ENCODE measurements around the gene LIME1.

The LIME1 gene

GRCh38 chr20:63739130-63740069 lies 2.9 kb downstream of the LIME1 start, which contains the start of gene SLC2A4RG:
Gene SLC2A4RG, plus strand, starts transcription at chr20:63739776. Its CDS starts 137 bp downstream, at chr20:63739913.
- peak; percentile 46 for DNase-seq

GRCh38 chr20:63740070-63740626 lies 3.7 kb downstream of the LIME1 start:
- no peak for DNase-seq

GRCh38 chr20:63740627-63741353 lies 4.3 kb downstream of the LIME1 start:
- DNase-seq, result peak; percentile 35

- DNase-seq, result no peak
These were observed 4.9 kb downstream of the LIME1 start for GRCh38 chr20:63741354-63741675.

- DNase-seq, result no peak
These were observed 5.4 kb downstream of the LIME1 start for GRCh38 chr20:63741676-63742380.

- DNase-seq, result no peak
These were observed 6.0 kb downstream of the LIME1 start for GRCh38 chr20:63742381-63743024.

GRCh38 chr20:63743210-63743970 lies 6.9 kb downstream of the LIME1 start:
- no peak for DNase-seq

GRCh38 chr20:63744158-63744557 lies 7.7 kb downstream of the LIME1 start:
- DNase-seq, result no peak

- no peak for DNase-seq
These were observed 8.3 kb downstream of the LIME1 start for GRCh38 chr20:63744574-63745423.

- no peak for DNase-seq
These were observed 9.0 kb downstream of the LIME1 start for GRCh38 chr20:63745424-63745805.

GRCh38 chr20:63745961-63746731 lies 9.7 kb downstream of the LIME1 start:
- DNase-seq, result no peak

GRCh38 chr20:63746751-63747315 lies 10.4 kb downstream of the LIME1 start:
- DNase-seq, result no peak

GRCh38 chr20:63747622-63748069 lies 11.2 kb downstream of the LIME1 start:
- no peak for DNase-seq

- no peak for DNase-seq
These were observed 11.8 kb downstream of the LIME1 start for GRCh38 chr20:63748070-63748933.

- DNase-seq, result no peak
These were observed 12.4 kb downstream of the LIME1 start for GRCh38 chr20:63748934-63749270.

- no peak for DNase-seq
These were observed 13.4 kb downstream of the LIME1 start for GRCh38 chr20:63749597-63750508.

GRCh38 chr20:63750807-63751470 lies 14.5 kb downstream of the LIME1 start:
- no peak for DNase-seq

Measured in DMS153 (cell line).